Colonic mucosa (tissue), 4 donors: ENCODE results near the gene HSD17B8. TPM values are rescaled to one million over a fixed set of nuclear protein-coding genes. Genes with fewer than 3 reads are reported as not detected.

Experiments used
- DNase-seq: peaks from one replicate; pipeline ENCODE4 v3.0.0-alpha.2; 2020
- H3K27ac ChIP-seq: fragments of 200-600 bp; one replicate; pipeline ENCODE4 v1.8.0; 2021
- H3K27me3 ChIP-seq: fragments of 200-600 bp; one replicate; pipeline ENCODE4 v1.8.0; 2021
- H3K36me3 ChIP-seq: fragments of 200-600 bp; one replicate; pipeline ENCODE4 v1.8.0; 2021
- H3K4me1 ChIP-seq: fragments of 200-600 bp; one replicate; pipeline ENCODE4 v1.8.0; 2021; ENCODE audit warnings: mild to moderate bottlenecking
- H3K4me3 ChIP-seq: fragments of 200-600 bp; one replicate; pipeline ENCODE4 v1.8.0; 2021
- H3K9ac ChIP-seq, 2 donors: one replicate each; pipeline ENCODE4 v1.7.0; 2013; ENCODE audit warnings: control low read depth in 2 of 2, low read depth in 2 of 2, low read length in 2 of 2
- H3K9me3 ChIP-seq: fragments of 200-600 bp; one replicate; pipeline ENCODE4 v1.8.0; 2021
- CTCF ChIP-seq: fragments of 200-600 bp; IDR thresholded peaks from one replicate; pipeline ENCODE4 v1.8.0; 2022; ENCODE audit warnings: antibody characterized with exemption, mild to moderate bottlenecking
- intact Hi-C: fragments of 100-400 bp; cut with DNase I; formaldehyde crosslinking; loops from one replicate; pipeline ENCODE4 v1.14.1; 2022
- total RNA-seq, 2 donors: library from RNA; stranded (reverse); fragmentation: NEBNext Ultra II Directional in 1 of 2; extraction: Animal tissue kit (Norgen Biotek cat#: 25700) in 1 of 2; gene quantifications; one replicate each; pipeline ENCODE4 v1.2.1, GENCODE V29; 2021
- donor health status: healthy.
- donor health status: DM: no; HTN: no; CAD: no.
- donor health status: DM: no; HTN: no; CAD: no.

Gene HSD17B8
- total RNA-seq, 2 donors from 2014 or later: 13.0 to 23.7 TPM

- H3K4me3 ChIP-seq: peak within 1 kb of the TSS; percentile 81
Observed at GRCh38 chr6:33208091-33208967, 3.9 kb downstream of the HSD17B8 start, which contains the start of gene RING1. RING1 (plus strand) TSS chr6:33208500; CDS start chr6:33208823, 323 bp downstream.

GRCh38 chr6:33209856-33210255 lies 5.4 kb downstream of the HSD17B8 start:
- no peaks in the 10 kb centered on the region for H3K9me3 ChIP-seq
- no peak for DNase-seq
- no peaks in the 10 kb centered on the region for H3K27me3 ChIP-seq
- H3K4me3 ChIP-seq: no peak overlapping the region
- no peak for TF ChIP-seq CTCF
- H3K9ac ChIP-seq: no peak overlapping the region
- no peaks in the 10 kb centered on the region for H3K36me3 ChIP-seq
- intact Hi-C loops: no loop called here
- H3K4me1 ChIP-seq: no peaks in the 10 kb centered on the region
- no peak overlapping the region for H3K27ac ChIP-seq

More at GRCh38 chr6:33208091-33208967, 3.9 kb downstream of the HSD17B8 start, which contains the start of gene RING1:
- Histone ChIP-seq H3K9me3 (no peaks in the 10 kb centered on the region), H3K27me3 (no peaks in the 10 kb centered on the region), H3K4me1 (peaks cover 4% of the 10 kb centered on the region), H3K27ac (peak within 1 kb of the TSS; percentile 85), H3K9ac (peak within 1 kb of the TSS; percentile 96 to 99), H3K36me3 (no peaks in the 10 kb centered on the region)
- no peak for TF ChIP-seq CTCF
- peak; percentile 85 for DNase-seq
- intact Hi-C loops: no loop called here

- H3K9ac ChIP-seq: no peak overlapping the region
- no peaks in the 10 kb centered on the region for H3K4me1 ChIP-seq
- H3K27ac ChIP-seq: no peak overlapping the region
- no peak for DNase-seq
- H3K36me3 ChIP-seq: no peaks in the 10 kb centered on the region
- intact Hi-C loops: no loop called here
- TF ChIP-seq CTCF: no peak
- no peaks in the 10 kb centered on the region for H3K27me3 ChIP-seq
- H3K4me3 ChIP-seq: no peak overlapping the region
- H3K9me3 ChIP-seq: no peaks in the 10 kb centered on the region
Observed at GRCh38 chr6:33211136-33211535, 6.7 kb downstream of the HSD17B8 start.

- no peak overlapping the region for H3K4me3 ChIP-seq
- H3K36me3 ChIP-seq: no peaks in the 10 kb centered on the region
- H3K27ac ChIP-seq: no peak overlapping the region
- H3K27me3 ChIP-seq: no peaks in the 10 kb centered on the region
- no peak overlapping the region for H3K9ac ChIP-seq
- no peaks in the 10 kb centered on the region for H3K4me1 ChIP-seq
- DNase-seq: no peak
- intact Hi-C loops: no loop called here
- no peaks in the 10 kb centered on the region for H3K9me3 ChIP-seq
- no peak for TF ChIP-seq CTCF
Observed at GRCh38 chr6:33211666-33212422, 7.4 kb downstream of the HSD17B8 start.

- H3K4me3 ChIP-seq: peak overlapping the region; percentile 7
- H3K9me3 ChIP-seq: no peaks in the 10 kb centered on the region
- H3K9ac ChIP-seq: peak overlapping the region; percentile 46 to 56
- no peaks in the 10 kb centered on the region for H3K36me3 ChIP-seq
- no peak overlapping the region for H3K27ac ChIP-seq
- no peak for TF ChIP-seq CTCF
- DNase-seq: no peak
- H3K27me3 ChIP-seq: no peaks in the 10 kb centered on the region
- no peaks in the 10 kb centered on the region for H3K4me1 ChIP-seq
- intact Hi-C loops: no loop called here
Observed at GRCh38 chr6:33212857-33213165, 8.4 kb downstream of the HSD17B8 start.
